Measurements from ENCODE around the gene TMEM132A. TPM values are rescaled to one million over a fixed set of nuclear protein-coding genes. Genes with fewer than 3 reads are reported as not detected.

Gene TMEM132A
- total RNA-seq, 2 experiments from 2014 or later, result 1.2 to 2.3 TPM

- H3K36me3 Mint-ChIP-seq (ENCODE audit: low read depth), result peaks cover 16% of the 10 kb centered on the region
- H3K27me3 Mint-ChIP-seq (ENCODE audit: low read depth), result peaks cover 13% of the 10 kb centered on the region
- H3K9me3 Mint-ChIP-seq, result no peaks in the 10 kb centered on the region
- intact Hi-C loops (cut with micrococcal nuclease), result no loop called here
- no peak for DNase-seq
- H3K4me1 Mint-ChIP-seq (ENCODE audit: low read depth), result peaks cover 15% of the 10 kb centered on the region
- H3K27ac Mint-ChIP-seq, result no peak overlapping the region
- no peak overlapping the region for H3K4me3 Mint-ChIP-seq
- CTCF ChIA-PET, result no interaction called here
These were observed 2.2 kb downstream of the TMEM132A start for GRCh38 chr11:60926500-60926899.

- intact Hi-C loops (cut with micrococcal nuclease), result no loop called here
- H3K4me3 Mint-ChIP-seq, result no peak overlapping the region
- peaks cover 12% of the 10 kb centered on the region for H3K36me3 Mint-ChIP-seq (ENCODE audit: low read depth)
- H3K27ac Mint-ChIP-seq, result no peak overlapping the region
- H3K9me3 Mint-ChIP-seq, result no peaks in the 10 kb centered on the region
- H3K4me1 Mint-ChIP-seq (ENCODE audit: low read depth), result peaks cover 15% of the 10 kb centered on the region
- H3K27me3 Mint-ChIP-seq (ENCODE audit: low read depth), result peaks cover 13% of the 10 kb centered on the region
- CTCF ChIA-PET, result no interaction called here
- DNase-seq, result no peak
These were observed 2.9 kb downstream of the TMEM132A start for GRCh38 chr11:60927061-60927592.

GRCh38 chr11:60927600-60927999, 3.3 kb downstream of the TMEM132A start:
- Mint-ChIP-seq H3K36me3 (ENCODE audit: low read depth) (peaks cover 7% of the 10 kb centered on the region), H3K27ac (no peak overlapping the region), H3K4me1 (ENCODE audit: low read depth) (peaks cover 15% of the 10 kb centered on the region), H3K9me3 (no peaks in the 10 kb centered on the region), H3K27me3 (ENCODE audit: low read depth) (peaks cover 13% of the 10 kb centered on the region), H3K4me3 (no peak overlapping the region)
- no peak for DNase-seq
- CTCF ChIA-PET, result no interaction called here
- intact Hi-C loops (cut with micrococcal nuclease), result no loop called here

GRCh38 chr11:60928563-60929001, 4.3 kb downstream of the TMEM132A start:
- H3K27me3 Mint-ChIP-seq (ENCODE audit: low read depth), result peaks cover 13% of the 10 kb centered on the region
- intact Hi-C loops (cut with micrococcal nuclease), result no loop called here

GRCh38 chr11:60929764-60930163, 5.5 kb downstream of the TMEM132A start:
- CTCF ChIA-PET, result interaction anchor here (0.6 to 0.9 kb wide), 3 partner anchors 41 to 469 kb away, joined by 3 read pairs; partner anchors contain the start of gene CD6
- intact Hi-C loops (cut with micrococcal nuclease), result no loop called here
- Mint-ChIP-seq H3K4me1 (ENCODE audit: low read depth) (peaks cover 11% of the 10 kb centered on the region), H3K9me3 (no peaks in the 10 kb centered on the region), H3K36me3 (ENCODE audit: low read depth) (no peaks in the 10 kb centered on the region), H3K4me3 (no peak overlapping the region), H3K27ac (no peak overlapping the region), H3K27me3 (ENCODE audit: low read depth) (peaks cover 13% of the 10 kb centered on the region)
- no peak for DNase-seq

More at GRCh38 chr11:60928563-60929001, 4.3 kb downstream of the TMEM132A start:
- no peak overlapping the region for H3K27ac Mint-ChIP-seq
- H3K9me3 Mint-ChIP-seq, result no peaks in the 10 kb centered on the region
- CTCF ChIA-PET, result no interaction called here
- H3K36me3 Mint-ChIP-seq (ENCODE audit: low read depth), result no peaks in the 10 kb centered on the region
- H3K4me1 Mint-ChIP-seq (ENCODE audit: low read depth), result peaks cover 15% of the 10 kb centered on the region
- no peak overlapping the region for H3K4me3 Mint-ChIP-seq
- DNase-seq, result no peak

GRCh38 chr11:60930394-60930793, 6.1 kb downstream of the TMEM132A start:
- Mint-ChIP-seq H3K36me3 (ENCODE audit: low read depth) (no peaks in the 10 kb centered on the region), H3K4me3 (no peak overlapping the region), H3K9me3 (no peaks in the 10 kb centered on the region), H3K27me3 (ENCODE audit: low read depth) (peaks cover 9% of the 10 kb centered on the region), H3K27ac (no peak overlapping the region), H3K4me1 (ENCODE audit: low read depth) (peaks cover 7% of the 10 kb centered on the region)
- CTCF ChIA-PET, result interaction anchor here (0.6 to 0.9 kb wide), 2 partner anchors 41 to 469 kb away, joined by 3 read pairs; partner anchors contain the start of gene CD6
- intact Hi-C loops (cut with micrococcal nuclease), result no loop called here
- no peak for DNase-seq

- Mint-ChIP-seq H3K36me3 (ENCODE audit: low read depth) (no peaks in the 10 kb centered on the region), H3K9me3 (no peaks in the 10 kb centered on the region), H3K4me1 (ENCODE audit: low read depth) (no peaks in the 10 kb centered on the region), H3K27me3 (ENCODE audit: low read depth) (no peaks in the 10 kb centered on the region), H3K4me3 (no peak overlapping the region), H3K27ac (no peak overlapping the region)
- intact Hi-C loops (cut with micrococcal nuclease), result no loop called here
- CTCF ChIA-PET, result interaction anchor here (0.6 to 1.1 kb wide), 2 partner anchors 17 to 653 kb away, joined by 3 to 5 read pairs; no protein-coding TSS in a partner anchor
- no peak for DNase-seq
These were observed 7.7 kb downstream of the TMEM132A start for GRCh38 chr11:60931917-60932316.

- Mint-ChIP-seq H3K27me3 (ENCODE audit: low read depth) (no peaks in the 10 kb centered on the region), H3K27ac (no peak overlapping the region), H3K4me1 (ENCODE audit: low read depth) (no peaks in the 10 kb centered on the region), H3K9me3 (no peaks in the 10 kb centered on the region), H3K4me3 (no peak overlapping the region), H3K36me3 (ENCODE audit: low read depth) (no peaks in the 10 kb centered on the region)
- no peak for DNase-seq
- intact Hi-C loops (cut with micrococcal nuclease), result no loop called here
- CTCF ChIA-PET, result interaction anchor here (0.6 to 1.1 kb wide), 4 partner anchors 18 to 652 kb away, joined by 3 to 5 read pairs (median 3); no protein-coding TSS in a partner anchor
These were observed 8.5 kb downstream of the TMEM132A start for GRCh38 chr11:60932605-60933356.

GRCh38 chr11:60933416-60934123, 9.3 kb downstream of the TMEM132A start:
- no peaks in the 10 kb centered on the region for H3K4me1 Mint-ChIP-seq (ENCODE audit: low read depth)
- no peak overlapping the region for H3K4me3 Mint-ChIP-seq
- intact Hi-C loops (cut with micrococcal nuclease), result no loop called here
- no peaks in the 10 kb centered on the region for H3K9me3 Mint-ChIP-seq
- no peak overlapping the region for H3K27ac Mint-ChIP-seq
- no peaks in the 10 kb centered on the region for H3K36me3 Mint-ChIP-seq (ENCODE audit: low read depth)
- H3K27me3 Mint-ChIP-seq (ENCODE audit: low read depth), result no peaks in the 10 kb centered on the region
- CTCF ChIA-PET, result interaction anchor here (0.5 to 0.6 kb wide), 2 partner anchors 46 to 165 kb away, joined by 3 read pairs; no protein-coding TSS in a partner anchor
- DNase-seq, result no peak

GRCh38 chr11:60934124-60934789, 10.0 kb downstream of the TMEM132A start:
- H3K4me1 Mint-ChIP-seq (ENCODE audit: low read depth), result no peaks in the 10 kb centered on the region
- no peaks in the 10 kb centered on the region for H3K27me3 Mint-ChIP-seq (ENCODE audit: low read depth)
- H3K36me3 Mint-ChIP-seq (ENCODE audit: low read depth), result no peaks in the 10 kb centered on the region
- no peak overlapping the region for H3K27ac Mint-ChIP-seq
- intact Hi-C loops (cut with micrococcal nuclease), result no loop called here
- H3K4me3 Mint-ChIP-seq, result no peak overlapping the region
- CTCF ChIA-PET, result interaction anchor here (0.5 kb wide), 1 partner anchor 165 kb away, joined by 3 read pairs; no protein-coding TSS in a partner anchor
- no peak for DNase-seq
- no peaks in the 10 kb centered on the region for H3K9me3 Mint-ChIP-seq

- intact Hi-C loops (cut with micrococcal nuclease), result no loop called here
- H3K36me3 Mint-ChIP-seq (ENCODE audit: low read depth), result no peaks in the 10 kb centered on the region
- no peak overlapping the region for H3K4me3 Mint-ChIP-seq
- H3K4me1 Mint-ChIP-seq (ENCODE audit: low read depth), result peaks cover 3% of the 10 kb centered on the region
- no peak for DNase-seq
- CTCF ChIA-PET, result no interaction called here
- no peaks in the 10 kb centered on the region for H3K27me3 Mint-ChIP-seq (ENCODE audit: low read depth)
- H3K9me3 Mint-ChIP-seq, result no peaks in the 10 kb centered on the region
- no peak overlapping the region for H3K27ac Mint-ChIP-seq
These were observed 10.7 kb downstream of the TMEM132A start for GRCh38 chr11:60934790-60935605.

All from activated naive CD4-positive, alpha-beta T cell treated with anti-CD3 and anti-CD28 coated beads for 36 hours (primary cell).